WTC11 (cell line): ENCODE data around the gene LGALS12. TPM values are rescaled to one million over a fixed set of nuclear protein-coding genes. Genes with fewer than 3 reads are reported as not detected.
A peak's percentile ranks its signal among the peaks of the same experiment; 100 is the strongest.

Experiments used
- ATAC-seq: fragments of 200-7000 bp; cut with Tn5 transposase; 2 replicates; pipeline ENCODE4 v1.10.0; 2021; ENCODE audit warnings: mild to moderate bottlenecking, moderate library complexity
- CTCF ChIA-PET: fragments of 300-600 bp; sonication (Branson Sonifier 250); formaldehyde crosslinking; loops from one replicate; lab custom pipeline; 2021; ENCODE audit warnings: antibody characterized with exemption; lab: Charles Lee
- POLR2A ChIA-PET: fragments of 350-600 bp; sonication (Branson Sonifier 250); formaldehyde crosslinking; loops from one replicate; lab custom pipeline; 2021; ENCODE audit warnings: antibody characterized with exemption; lab: Charles Lee
- DNase-seq: peaks from one replicate; pipeline ENCODE4 v3.0.0; 2021; ENCODE audit warnings: low spot score
- H3K27ac Mint-ChIP-seq: 2 replicates; pipeline ENCODE4 v1.8.0; 2021; ENCODE audit warnings: mixed read lengths
- H3K27me3 Mint-ChIP-seq: 2 replicates; pipeline ENCODE4 v1.8.0; 2021; ENCODE audit warnings: low read depth, mild to moderate bottlenecking, moderate library complexity, mixed read lengths
- H3K36me3 Mint-ChIP-seq: 2 replicates; pipeline ENCODE4 v1.8.0; 2021; ENCODE audit warnings: mixed read lengths
- H3K4me1 Mint-ChIP-seq: 2 replicates; pipeline ENCODE4 v1.8.0; 2022; ENCODE audit warnings: mixed read lengths
- H3K4me3 Mint-ChIP-seq: 2 replicates; pipeline ENCODE4 v1.8.0; 2021; ENCODE audit warnings: mild to moderate bottlenecking, moderate library complexity, mixed read lengths
- H3K9me3 Mint-ChIP-seq: 2 replicates; pipeline ENCODE4 v1.8.0; 2021; ENCODE audit warnings: mixed read lengths
- CREB1 ChIP-seq: sonication (generic); formaldehyde crosslinking; IDR thresholded peaks from 2 replicates; pipeline ENCODE4 v1.8.0; 2023; ENCODE audit warnings: mild to moderate bottlenecking, missing genetic modification reagents
- E2F4 ChIP-seq: sonication (generic); formaldehyde crosslinking; IDR thresholded peaks from 2 replicates; pipeline ENCODE4 v1.8.1; 2022; ENCODE audit warnings: low read depth, mild to moderate bottlenecking, moderate library complexity, missing genetic modification reagents, borderline replicate concordance
- ERG ChIP-seq: fragments of 250-450 bp; sonication (Bioruptor Pico); IDR thresholded peaks from 2 replicates; pipeline ENCODE4 v1.8.0; 2021; ENCODE audit warnings: mild to moderate bottlenecking
- ESRRA ChIP-seq: sonication (generic); formaldehyde crosslinking; IDR thresholded peaks from 2 replicates; pipeline ENCODE4 v1.8.1; 2022; ENCODE audit warnings: mild to moderate bottlenecking, missing genetic modification reagents, borderline replicate concordance
- FOXJ3 ChIP-seq: sonication (generic); formaldehyde crosslinking; IDR thresholded peaks from 2 replicates; pipeline ENCODE4 v1.9.0; 2021; ENCODE audit warnings: missing genetic modification reagents, mild to moderate bottlenecking, borderline replicate concordance
- FOXP1 ChIP-seq: sonication (generic); formaldehyde crosslinking; IDR thresholded peaks from 2 replicates; pipeline ENCODE4 v1.8.0; 2022; ENCODE audit warnings: missing genetic modification reagents, mild to moderate bottlenecking, moderate library complexity, borderline replicate concordance
- JAZF1 ChIP-seq: fragments of 250-450 bp; sonication (Bioruptor Pico); IDR thresholded peaks from 2 replicates; pipeline ENCODE4 v1.9.0; 2021; ENCODE audit warnings: moderate library complexity, mild to moderate bottlenecking, inconsistent platforms
- JUN ChIP-seq: sonication (generic); formaldehyde crosslinking; IDR thresholded peaks from 2 replicates; pipeline ENCODE4 v1.8.0; 2023; ENCODE audit warnings: mild to moderate bottlenecking, missing genetic modification reagents
- MAX ChIP-seq: sonication (generic); formaldehyde crosslinking; IDR thresholded peaks from 2 replicates; pipeline ENCODE4 v1.8.0; 2022; ENCODE audit warnings: mild to moderate bottlenecking, missing genetic modification reagents
- MLX ChIP-seq: sonication (generic); formaldehyde crosslinking; IDR thresholded peaks from 2 replicates; pipeline ENCODE4 v1.8.1; 2023; ENCODE audit warnings: mild to moderate bottlenecking, missing genetic modification reagents, moderate library complexity
- MYBL2 ChIP-seq: sonication (generic); formaldehyde crosslinking; IDR thresholded peaks from 2 replicates; pipeline ENCODE4 v1.8.1; 2023; ENCODE audit warnings: mild to moderate bottlenecking, moderate library complexity, missing genetic modification reagents
- NR3C1 ChIP-seq: sonication (generic); formaldehyde crosslinking; conservative IDR thresholded peaks from 2 replicates; pipeline ENCODE4 v1.8.1; 2023; ENCODE audit warnings: low read depth, mild to moderate bottlenecking, missing genetic modification reagents
- SP1 ChIP-seq: sonication (generic); formaldehyde crosslinking; conservative IDR thresholded peaks from 2 replicates; pipeline ENCODE4 v1.8.1; 2022; ENCODE audit warnings: missing genetic modification reagents
- TCF7 ChIP-seq: sonication (generic); formaldehyde crosslinking; IDR thresholded peaks from 2 replicates; pipeline ENCODE4 v1.8.0; 2022; ENCODE audit warnings: mild to moderate bottlenecking, low read depth, missing genetic modification reagents, moderate library complexity
- TP53 ChIP-seq: sonication (generic); formaldehyde crosslinking; IDR thresholded peaks from 2 replicates; pipeline ENCODE4 v1.8.1; 2023; ENCODE audit warnings: mild to moderate bottlenecking, missing genetic modification reagents
- USF1 ChIP-seq: sonication (generic); formaldehyde crosslinking; IDR thresholded peaks from 2 replicates; pipeline ENCODE4 v1.8.0; 2022; ENCODE audit warnings: mild to moderate bottlenecking, missing genetic modification reagents
- USF2 ChIP-seq: sonication (generic); formaldehyde crosslinking; IDR thresholded peaks from 2 replicates; pipeline ENCODE4 v1.8.1; 2023; ENCODE audit warnings: mild to moderate bottlenecking, missing genetic modification reagents, moderate library complexity
- ZMAT4 ChIP-seq: fragments of 250-450 bp; sonication (Bioruptor Pico); IDR thresholded peaks from 2 replicates; pipeline ENCODE4 v1.9.0; 2021; ENCODE audit warnings: mild to moderate bottlenecking
- ZNF121 ChIP-seq: sonication (generic); formaldehyde crosslinking; IDR thresholded peaks from 2 replicates; pipeline ENCODE4 v1.8.0; 2023; ENCODE audit warnings: missing genetic modification reagents
- ZNF219 ChIP-seq: sonication (generic); formaldehyde crosslinking; IDR thresholded peaks from 2 replicates; pipeline ENCODE4 v1.8.0; 2023; ENCODE audit warnings: missing genetic modification reagents, mild to moderate bottlenecking, borderline replicate concordance
- ZNF281 ChIP-seq: sonication (generic); formaldehyde crosslinking; IDR thresholded peaks from 2 replicates; pipeline ENCODE4 v1.8.0; 2023; ENCODE audit warnings: mild to moderate bottlenecking, missing genetic modification reagents
- ZNF317 ChIP-seq: sonication (generic); formaldehyde crosslinking; IDR thresholded peaks from 2 replicates; pipeline ENCODE4 v1.8.1; 2023; ENCODE audit warnings: low read depth, mild to moderate bottlenecking, moderate library complexity, missing genetic modification reagents, borderline replicate concordance
- ZNF671 ChIP-seq: fragments of 250-450 bp; sonication (Bioruptor Pico); IDR thresholded peaks from 2 replicates; pipeline ENCODE4 v1.8.0; 2021; ENCODE audit warnings: mild to moderate bottlenecking
- total RNA-seq: library from RNA; stranded (reverse); gene quantifications from 3 replicates; pipeline ENCODE4 v1.2.3, GENCODE V29; 2021

The LGALS12 gene
- total RNA-seq, 1 experiment from 2014 or later: 1.4 TPM

GRCh38 chr11:63488789-63489188 lies 17.1 kb upstream of the LGALS12 start (continued):
- TF ChIP-seq ERG: no peak
- TF ChIP-seq TCF7 (CRISPR knock-in tag): no peak
- TF ChIP-seq ZNF671: no peak
- no peak for TF ChIP-seq USF1 (CRISPR knock-in tag)
- TF ChIP-seq TP53 (CRISPR knock-in tag): no peak

GRCh38 chr11:63489879-63490278 lies 16.0 kb upstream of the LGALS12 start:
- POLR2A ChIA-PET: interaction anchor here (1.4 kb wide), 1 partner anchor 15 kb away, joined by 4 read pairs; no protein-coding TSS in a partner anchor
- H3K36me3 Mint-ChIP-seq: peaks cover 37% of the 10 kb centered on the region
- ATAC-seq (peak; percentile 73), DNase-seq (peak; percentile 39)
- H3K9me3 Mint-ChIP-seq: peaks cover 33% of the 10 kb centered on the region
- peak overlapping the region; percentile 90 for H3K27ac Mint-ChIP-seq
- peaks cover 40% of the 10 kb centered on the region for H3K4me1 Mint-ChIP-seq
- TF ChIP-seq E2F4 (CRISPR knock-in tag) (no peak), FOXJ3 (CRISPR knock-in tag) (no peak), MLX (CRISPR knock-in tag) (no peak), USF2 (0 out of 2 replicates have a peak, but pooled peaks have one; percentile 7)
- peaks cover 18% of the 10 kb centered on the region for H3K27me3 Mint-ChIP-seq
- CTCF ChIA-PET: interaction anchor here (0.8 to 4.5 kb wide), 14 partner anchors 10 to 584 kb away, joined by 3 to 46 read pairs (median 4); partner anchors contain the start of gene LGALS12
- H3K4me3 Mint-ChIP-seq: peak overlapping the region; percentile 77

GRCh38 chr11:63490551-63491239 lies 15.2 kb upstream of the LGALS12 start, which contains the start of gene PLAAT5:
Gene PLAAT5, minus strand, starts transcription at chr11:63491167. Its CDS starts 133 bp downstream, at chr11:63491034.
- H3K4me1 Mint-ChIP-seq: peaks cover 40% of the 10 kb centered on the region
- CTCF ChIA-PET: interaction anchor here (0.6 to 4.5 kb wide), 12 partner anchors 11 to 898 kb away, joined by 3 to 46 read pairs (median 5); partner anchors contain the start of gene LGALS12
- POLR2A ChIA-PET: interaction anchor here (0.5 to 1.4 kb wide), 4 partner anchors 10 to 429 kb away, joined by 3 to 4 read pairs (median 3); no protein-coding TSS in a partner anchor
- TF ChIP-seq ZNF317: no peak
- 0 out of 2 replicates have a peak, but pooled peaks have one; percentile 46 for TF ChIP-seq FOXP1 (CRISPR knock-in tag)
- no peak for TF ChIP-seq JAZF1
- no peak for TF ChIP-seq JUN (CRISPR knock-in tag)
- peak; percentile 50; the same call in 1 of the 2 replicates for TF ChIP-seq MAX (CRISPR knock-in tag)
- TF ChIP-seq ESRRA: 0 out of 2 replicates have a peak, but pooled peaks have one; percentile 23
- TF ChIP-seq NR3C1 (CRISPR knock-in tag): no peak
- no peak for TF ChIP-seq CREB1 (CRISPR knock-in tag)
- TF ChIP-seq SP1 (CRISPR knock-in tag): peak; percentile 21; the same call in 1 of the 2 replicates
- TF ChIP-seq ZNF281: no peak
- TF ChIP-seq MYBL2 (CRISPR knock-in tag): peak; percentile 55; the same call in 1 of the 2 replicates
- no peak for TF ChIP-seq MLX (CRISPR knock-in tag)
- TF ChIP-seq ZNF219 (CRISPR knock-in tag): no peak
- TF ChIP-seq ZNF121: no peak
- TF ChIP-seq ZMAT4 (CRISPR knock-in tag): no peak

More at GRCh38 chr11:63490551-63491239, 15.2 kb upstream of the LGALS12 start, which contains the start of gene PLAAT5:
- ATAC-seq: peak; percentile 63
- peak within 1 kb of the TSS; percentile 90 for H3K27ac Mint-ChIP-seq
- peak within 1 kb of the TSS; percentile 77 for H3K4me3 Mint-ChIP-seq
- peak; percentile 56 for DNase-seq
- peaks cover 29% of the 10 kb centered on the region for H3K36me3 Mint-ChIP-seq
- H3K27me3 Mint-ChIP-seq: peaks cover 18% of the 10 kb centered on the region
- peaks cover 25% of the 10 kb centered on the region for H3K9me3 Mint-ChIP-seq
